Large intestine (tissue), 3 donors: ENCODE measurements around the gene ROCK2. TPM values are rescaled to one million over a fixed set of nuclear protein-coding genes. Genes with fewer than 3 reads are reported as not detected.
A peak's percentile ranks its signal among the peaks of the same experiment; 100 is the strongest.

Experiments used
- DNase-seq, 2 donors: peaks; one replicate each; pipeline versions ENCODE4 v3.0.0 to v3.0.0-alpha.2; 2013
- H3K27ac ChIP-seq: one replicate; pipeline ENCODE4 v1.5.1; 2013; ENCODE audit warnings: low read length
- H3K27me3 ChIP-seq: 2 replicates; pipeline ENCODE4 v1.6.1; 2013; ENCODE audit warnings: low read length; ENCODE audit not compliant: control insufficient read depth, insufficient read depth
- H3K36me3 ChIP-seq: 2 replicates; pipeline ENCODE4 v1.6.1; 2013; ENCODE audit warnings: low read length; ENCODE audit not compliant: control insufficient read depth, insufficient read depth
- H3K4me1 ChIP-seq: one replicate; pipeline ENCODE4 v1.6.1; 2013; ENCODE audit warnings: low read length; ENCODE audit not compliant: control insufficient read depth, insufficient read depth
- H3K4me3 ChIP-seq: one replicate; pipeline ENCODE4 v1.5.1; 2013; ENCODE audit warnings: low read length
- H3K9me3 ChIP-seq: one replicate; pipeline ENCODE4 v1.6.1; 2013; ENCODE audit warnings: mild to moderate bottlenecking, low read depth, low read length, moderate library complexity; ENCODE audit not compliant: control insufficient read depth
- WGBS: methylation state at CpG from one replicate; pipeline ENCODE4 v1.1.5; 2013; ENCODE audit warnings: low lambda C conversion rate; ENCODE audit not compliant: insufficient coverage; 5-methylcytosine and 5-hydroxymethylcytosine counted together
- polyA plus RNA-seq: library from polyadenylated mRNA; unstranded; fragments of 120-200 nt; gene quantifications from one replicate; pipeline ENCODE4 v1.2.1, GENCODE V29; 2013

ROCK2 gene
- polyA plus RNA-seq, 1 donor: 42.5 TPM

DNA sequence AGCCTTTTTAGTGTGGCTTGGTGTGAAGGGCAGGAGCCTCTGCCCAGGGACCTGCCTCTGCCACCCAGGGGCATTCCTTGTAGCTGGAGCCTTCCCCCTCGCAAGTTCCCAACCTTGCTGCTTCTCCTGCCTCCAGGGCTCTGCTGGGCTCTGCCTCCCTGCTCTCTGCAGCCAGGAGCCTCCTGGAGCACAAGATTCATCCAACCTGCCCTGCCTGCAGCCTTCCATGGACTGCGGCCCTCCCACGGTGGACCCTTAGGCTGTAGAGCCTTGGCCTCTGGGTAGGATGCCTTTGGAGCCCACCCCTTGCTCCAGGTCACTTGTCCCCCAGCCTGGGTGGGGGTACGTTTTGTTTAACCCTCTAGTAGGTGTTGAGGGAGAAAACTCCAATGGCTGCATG, 186.7 kb downstream of the ROCK2 start:
- Histone ChIP-seq H3K36me3 (no peaks in the 10 kb centered on the region), H3K9me3 (no peaks in the 10 kb centered on the region), H3K4me1 (peaks cover 10% of the 10 kb centered on the region), H3K27ac (no peak overlapping the region), H3K27me3 (peaks cover 4% of the 10 kb centered on the region), H3K4me3 (no peak overlapping the region)
- WGBS: no CpG with 5 or more reads among the region's 4 CpGs
- DNase-seq: no peak

GRCh38 chr2:11157296-11157695, 187.1 kb downstream of the ROCK2 start:
- WGBS: no CpG with 5 or more reads among the region's 6 CpGs

DNA sequence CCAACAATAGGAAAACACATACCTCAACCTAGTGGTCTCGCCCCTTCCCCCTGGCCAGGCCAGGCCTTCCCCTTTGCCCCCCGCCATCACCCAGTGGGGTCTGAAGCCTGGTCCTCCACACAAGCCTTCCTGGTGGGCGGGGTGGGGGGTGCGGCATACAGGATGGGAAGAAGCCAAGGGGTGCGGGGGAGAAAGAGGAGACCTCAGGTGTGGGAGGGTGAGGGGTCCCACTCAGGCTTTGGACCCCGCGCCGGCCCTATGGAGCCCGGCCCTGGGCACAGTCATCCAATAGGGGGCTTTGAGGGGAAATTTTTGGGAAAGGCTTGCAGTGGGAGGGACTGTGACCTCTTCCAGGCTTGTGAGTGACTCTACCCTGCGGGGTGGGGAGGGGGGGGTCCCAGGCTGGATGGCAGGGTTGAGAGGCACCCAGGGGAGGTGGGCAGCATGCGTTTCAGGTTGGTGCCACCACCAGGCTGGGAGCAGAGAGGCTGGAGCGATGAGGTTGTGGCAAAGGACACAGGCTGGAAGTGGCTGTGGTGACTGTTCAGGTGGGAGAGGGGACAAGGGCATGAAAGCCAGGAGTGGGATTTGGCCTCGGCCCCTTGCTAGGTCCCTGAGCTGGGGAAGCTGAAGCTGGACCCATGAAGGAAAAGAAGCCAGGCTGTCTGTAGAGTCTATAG, 187.9 kb downstream of the ROCK2 start:
- Histone ChIP-seq H3K27me3 (peaks cover 4% of the 10 kb centered on the region), H3K4me3 (no peak overlapping the region), H3K4me1 (peaks cover 10% of the 10 kb centered on the region), H3K36me3 (no peaks in the 10 kb centered on the region), H3K9me3 (no peaks in the 10 kb centered on the region), H3K27ac (no peak overlapping the region)
- no peak for DNase-seq
- no CpG with 5 or more reads among the region's 13 CpGs for WGBS

More at GRCh38 chr2:11157296-11157695, 187.1 kb downstream of the ROCK2 start:
- no peak for DNase-seq
- no peak overlapping the region for H3K27ac ChIP-seq
- no peak overlapping the region for H3K4me3 ChIP-seq
- H3K27me3 ChIP-seq: peaks cover 4% of the 10 kb centered on the region
- no peaks in the 10 kb centered on the region for H3K36me3 ChIP-seq
- H3K4me1 ChIP-seq: peaks cover 10% of the 10 kb centered on the region
- H3K9me3 ChIP-seq: no peaks in the 10 kb centered on the region

- H3K4me1 ChIP-seq: peaks cover 10% of the 10 kb centered on the region
- WGBS: no CpG with 5 or more reads among the region's 71 CpGs
- no peaks in the 10 kb centered on the region for H3K9me3 ChIP-seq
- peak; percentile 85 to 92 for DNase-seq
- H3K36me3 ChIP-seq: no peaks in the 10 kb centered on the region
- peak within 1 kb of the TSS; percentile 63 for H3K4me3 ChIP-seq
- peaks cover 4% of the 10 kb centered on the region for H3K27me3 ChIP-seq
- H3K27ac ChIP-seq: peak within 1 kb of the TSS; percentile 91
These were observed 188.9 kb downstream of the ROCK2 start, which contains the start of gene SLC66A3 for GRCh38 chr2:11155381-11156035. Gene SLC66A3, plus strand, starts transcription at chr2:11155467. Its CDS starts 80 bp downstream, at chr2:11155547.

GRCh38 chr2:11154923-11155380, 189.5 kb downstream of the ROCK2 start:
- H3K36me3 ChIP-seq: no peaks in the 10 kb centered on the region
- peak overlapping the region; percentile 91 for H3K27ac ChIP-seq
- peaks cover 4% of the 10 kb centered on the region for H3K27me3 ChIP-seq
- peaks cover 10% of the 10 kb centered on the region for H3K4me1 ChIP-seq
- no peaks in the 10 kb centered on the region for H3K9me3 ChIP-seq
- WGBS: no CpG with 5 or more reads among the region's 49 CpGs
- peak; percentile 93 to 96 for DNase-seq
- H3K4me3 ChIP-seq: peak overlapping the region; percentile 54

DNA sequence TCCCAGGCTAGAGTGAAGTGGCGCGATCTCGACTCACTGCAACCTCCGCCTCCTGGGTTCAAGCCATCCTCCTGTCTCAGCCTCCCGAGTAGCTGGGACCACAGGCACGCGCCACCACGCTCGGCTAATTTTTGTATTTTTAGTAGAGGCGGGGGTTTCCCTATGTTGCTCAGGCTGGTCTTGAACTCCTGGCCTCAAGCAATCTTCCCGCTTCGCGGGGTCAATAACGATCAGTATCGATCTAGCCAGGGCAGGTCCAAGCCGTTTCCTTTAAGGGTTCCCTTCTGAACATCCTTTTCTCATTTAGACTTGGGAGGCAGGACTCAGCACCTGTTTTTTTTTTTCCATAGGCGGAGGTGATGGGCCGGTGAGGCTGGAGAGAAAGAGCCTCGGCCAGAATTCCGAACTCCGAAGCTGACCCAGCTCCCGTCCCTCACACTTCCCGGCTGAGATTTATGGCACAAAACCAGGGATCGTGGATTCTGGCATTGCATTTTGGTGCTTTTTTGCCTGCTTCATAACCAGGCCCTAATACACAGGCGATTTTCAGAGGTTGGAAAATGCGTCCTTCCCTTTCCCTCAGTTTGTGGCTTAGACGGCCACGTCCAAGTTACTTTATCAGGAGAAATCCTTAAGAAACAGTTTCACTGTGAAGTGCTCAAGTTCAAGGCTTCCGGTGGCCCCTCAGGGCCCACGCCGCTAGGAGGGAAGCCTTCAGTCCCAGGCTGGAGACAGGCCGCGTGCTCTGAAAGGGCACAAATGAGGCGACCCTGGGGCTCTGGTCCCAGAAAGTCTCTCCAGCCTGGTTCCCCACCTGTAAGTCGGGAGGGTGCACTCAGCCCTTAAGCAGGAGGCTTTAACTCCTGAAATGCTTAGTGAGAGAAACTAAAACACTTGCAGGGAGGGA, 190.2 kb downstream of the ROCK2 start:
- 100% methylated on average over 1 of the region's 35 CpGs for WGBS
- peak overlapping the region; percentile 54 for H3K4me3 ChIP-seq
- no peak for DNase-seq

DNA sequence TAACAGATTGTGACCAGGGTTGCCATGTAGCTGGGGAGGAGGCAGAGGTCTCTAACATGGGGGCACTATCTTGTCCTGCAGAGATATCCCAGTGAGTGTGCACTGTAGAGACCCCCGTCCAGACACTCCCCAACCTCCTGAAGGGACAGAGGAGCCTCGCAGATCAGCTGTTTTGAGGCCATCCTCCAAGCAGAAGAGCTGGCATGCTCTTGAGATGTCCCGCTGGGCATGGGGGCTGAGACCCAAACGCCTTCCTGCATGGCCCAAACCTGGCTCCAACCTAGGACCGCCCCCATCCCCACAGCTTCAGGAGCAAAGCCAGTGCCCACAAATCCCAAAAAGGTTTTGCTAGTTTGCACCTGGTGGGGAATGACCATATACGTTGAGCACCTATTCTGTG, 191.8 kb downstream of the ROCK2 start:
- DNase-seq: no peak
- no peak overlapping the region for H3K4me3 ChIP-seq
- no peaks in the 10 kb centered on the region for H3K9me3 ChIP-seq
- H3K27me3 ChIP-seq: peaks cover 4% of the 10 kb centered on the region
- no CpG with 5 or more reads among the region's 6 CpGs for WGBS
- peaks cover 10% of the 10 kb centered on the region for H3K4me1 ChIP-seq
- no peaks in the 10 kb centered on the region for H3K36me3 ChIP-seq
- no peak overlapping the region for H3K27ac ChIP-seq

More for the DNA sequence above, 190.2 kb downstream of the ROCK2 start:
- H3K36me3 ChIP-seq: no peaks in the 10 kb centered on the region
- peak overlapping the region; percentile 91 for H3K27ac ChIP-seq
- H3K9me3 ChIP-seq: no peaks in the 10 kb centered on the region
- peaks cover 4% of the 10 kb centered on the region for H3K27me3 ChIP-seq
- peaks cover 10% of the 10 kb centered on the region for H3K4me1 ChIP-seq

GRCh38 chr2:11147263-11147662, 197.2 kb downstream of the ROCK2 start:
- no CpG with 5 or more reads among the region's 3 CpGs for WGBS
- Histone ChIP-seq H3K9me3 (no peaks in the 10 kb centered on the region), H3K4me1 (no peaks in the 10 kb centered on the region), H3K27ac (no peak overlapping the region), H3K36me3 (no peaks in the 10 kb centered on the region), H3K4me3 (no peak overlapping the region), H3K27me3 (peaks cover 7% of the 10 kb centered on the region)
- DNase-seq: no peak

- Histone ChIP-seq H3K27ac (no peak overlapping the region), H3K4me1 (no peaks in the 10 kb centered on the region), H3K9me3 (no peaks in the 10 kb centered on the region), H3K4me3 (no peak overlapping the region), H3K27me3 (peaks cover 7% of the 10 kb centered on the region), H3K36me3 (no peaks in the 10 kb centered on the region)
- no CpG with 5 or more reads among the region's 3 CpGs for whole genome bisulfite sequencing
- DNase-seq: no peak
These were observed 198.4 kb downstream of the ROCK2 start for GRCh38 chr2:11146076-11146475.

DNA sequence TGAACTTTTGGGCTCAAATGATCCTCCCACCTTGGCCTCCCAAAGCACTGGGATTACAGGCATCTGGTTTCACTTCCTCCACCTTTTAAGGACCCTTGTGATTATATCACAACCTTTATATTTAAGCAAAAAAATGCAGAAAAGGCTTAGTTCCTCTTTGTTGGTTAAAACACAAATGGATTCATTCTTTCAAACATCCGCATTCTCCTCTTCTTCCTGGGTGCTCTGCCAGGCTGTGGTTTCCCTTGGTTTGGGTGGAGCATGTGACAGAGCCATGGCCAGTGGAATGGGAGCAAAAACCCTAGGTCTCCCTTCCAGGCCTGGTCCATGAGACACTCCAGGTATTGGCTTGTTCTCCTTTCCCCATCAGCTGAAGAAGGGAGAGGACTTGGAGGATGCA, 199.1 kb downstream of the ROCK2 start:
- Histone ChIP-seq H3K27ac (no peak overlapping the region), H3K36me3 (no peaks in the 10 kb centered on the region), H3K4me3 (no peak overlapping the region), H3K27me3 (peaks cover 7% of the 10 kb centered on the region), H3K9me3 (no peaks in the 10 kb centered on the region), H3K4me1 (no peaks in the 10 kb centered on the region)
- WGBS: no CpG with 5 or more reads among the region's 1 CpG
- no peak for DNase-seq
